SK-N-MC (cell line): ENCODE measurements around the gene PALM.

ENCODE experiments used
- EZH2 ChIP-seq: fragments of 200-600 bp; sonication (generic); IDR thresholded peaks from one replicate; pipeline ENCODE4 v1.6.1; 2017; ENCODE audit warnings: antibody characterized with exemption
- POLR2AphosphoS5 ChIP-seq: IDR thresholded peaks from 2 replicates; pipeline ENCODE4 v1.6.1; 2012; ENCODE audit warnings: mild to moderate bottlenecking, low read depth, low read length, borderline replicate concordance

- no peak for TF ChIP-seq POLR2AphosphoS5
- TF ChIP-seq EZH2: no peak
Observed at GRCh38 chr19:795691-796581, 87.2 kb downstream of the PALM start.
